ENCODE results near the gene ABHD12B.
"Not testable (repeated sequence)": the region's sequence is repeated elsewhere in the genome, so short reads cannot be mapped to it uniquely, and the experiment has no call there.

ABHD12B gene

GRCh38 chr14:50936882-50937281 is 65.0 kb downstream of the ABHD12B start:
- no peak for DNase-seq (ENCODE audit: low spot score)

- DNase-seq (ENCODE audit: low spot score) = no peak
These were observed 65.5 kb downstream of the ABHD12B start for GRCh38 chr14:50937325-50937724.

GRCh38 chr14:50937800-50938199 is 65.9 kb downstream of the ABHD12B start:
- DNase-seq (ENCODE audit: low spot score) = no peak

- DNase-seq (ENCODE audit: low spot score) = no peak
These were observed 69.3 kb downstream of the ABHD12B start for GRCh38 chr14:50941151-50941550.

- not testable (repeated sequence) for DNase-seq (ENCODE audit: low spot score)
These were observed 69.8 kb downstream of the ABHD12B start for GRCh38 chr14:50941638-50942037.

GRCh38 chr14:50943261-50943942 is 71.5 kb downstream of the ABHD12B start:
- DNase-seq (ENCODE audit: low spot score) = no peak

- DNase-seq (ENCODE audit: low spot score) = peak; percentile 58
These were observed 72.2 kb downstream of the ABHD12B start, which contains the start of gene PYGL for GRCh38 chr14:50943943-50944646. Gene PYGL (minus strand): TSS chr14:50944483. CDS start chr14:50944403, 80 bp downstream.

- DNase-seq (ENCODE audit: low spot score) = peak; percentile 18
These were observed 73.0 kb downstream of the ABHD12B start for GRCh38 chr14:50944647-50945413.

- no peak for DNase-seq (ENCODE audit: low spot score)
These were observed 74.5 kb downstream of the ABHD12B start for GRCh38 chr14:50946234-50946935.

- no peak for DNase-seq (ENCODE audit: low spot score)
These were observed 75.6 kb downstream of the ABHD12B start for GRCh38 chr14:50947446-50947845.

- no peak for DNase-seq (ENCODE audit: low spot score)
These were observed 76.4 kb downstream of the ABHD12B start for GRCh38 chr14:50948205-50948604.

GRCh38 chr14:50951032-50951431 is 79.2 kb downstream of the ABHD12B start:
- no peak for DNase-seq (ENCODE audit: low spot score)

GRCh38 chr14:50953502-50953901 is 81.6 kb downstream of the ABHD12B start:
- DNase-seq (ENCODE audit: low spot score) = no peak
